PC-3 (cell line): ENCODE measurements around the gene KBTBD3. TPM values are rescaled to one million over a fixed set of nuclear protein-coding genes. Genes with fewer than 3 reads are reported as not detected.

Source experiments
- ATAC-seq: fragments of 200-7000 bp; cut with Tn5 transposase; 2 replicates; pipeline ENCODE4 v1.9.1; 2020; ENCODE audit warnings: mild to moderate bottlenecking, moderate library complexity
- BruUV-seq: library from RNA; stranded (reverse); fragments of 400-500 nt; replicated peaks from 2 replicates; lab custom pipeline; 2021; lab: Mats Ljungman, UMichigan
- CTCF ChIA-PET: fragments of 300-600 bp; sonication (Branson Sonifier 250); formaldehyde crosslinking; loops from one replicate; lab custom pipeline; 2022; ENCODE audit warnings: antibody characterized with exemption; lab: Charles Lee
- POLR2A ChIA-PET: fragments of 300-600 bp; sonication (Branson Sonifier 250); formaldehyde crosslinking; loops from one replicate; lab custom pipeline; 2022; ENCODE audit warnings: antibody characterized with exemption; ENCODE audit not compliant: unreplicated experiment; lab: Charles Lee
- DNase-seq: peaks from one replicate; pipeline ENCODE4 v3.0.0-alpha.2; 2015
- H2AFZ ChIP-seq: fragments of 300-600 bp; sonication (generic); 2 replicates; pipeline ENCODE4 v1.6.0; 2016; ENCODE audit warnings: antibody characterized with exemption, low read length
- H3F3A ChIP-seq: fragments of 300-600 bp; sonication (generic); one replicate; pipeline ENCODE4 v1.6.0; 2017; ENCODE audit warnings: antibody characterized with exemption, low read length, control low read depth, mild to moderate bottlenecking; ENCODE audit not compliant: unreplicated experiment
- H3K27ac ChIP-seq: fragments of 300-600 bp; sonication (generic); 2 replicates; pipeline ENCODE4 v1.5.1; 2016; ENCODE audit warnings: mild to moderate bottlenecking, low read length
- H3K27me3 ChIP-seq: fragments of 300-600 bp; sonication (generic); 2 replicates; pipeline ENCODE4 v1.6.1; 2016; ENCODE audit warnings: low read length, mixed read lengths
- H3K36me3 ChIP-seq: fragments of 300-600 bp; sonication (generic); 2 replicates; pipeline ENCODE4 v1.6.1; 2016; ENCODE audit warnings: low read depth, mixed run types, low read length, mixed read lengths
- H3K4me1 ChIP-seq: fragments of 300-600 bp; sonication (generic); 2 replicates; pipeline ENCODE4 v1.5.1; 2016; ENCODE audit warnings: low read length; ENCODE audit not compliant: insufficient read depth
- H3K4me2 ChIP-seq: fragments of 300-600 bp; sonication (generic); 2 replicates; pipeline ENCODE4 v1.6.0; 2016; ENCODE audit warnings: low read length
- H3K4me3 ChIP-seq: fragments of 300-600 bp; sonication (generic); 2 replicates; pipeline ENCODE4 v1.5.1; 2016; ENCODE audit warnings: mild to moderate bottlenecking, low read length, mixed read lengths
- H3K79me2 ChIP-seq: fragments of 300-600 bp; sonication (generic); 2 replicates; pipeline ENCODE4 v1.6.1; 2017; ENCODE audit warnings: low read length, mixed read lengths
- H3K9ac ChIP-seq: fragments of 300-600 bp; sonication (generic); 2 replicates; pipeline ENCODE4 v1.6.0; 2016; ENCODE audit warnings: mild to moderate bottlenecking, low read length
- H3K9me2 ChIP-seq: fragments of 300-600 bp; sonication (generic); replicated peaks from 2 replicates; pipeline ENCODE4 v1.6.1; 2016; ENCODE audit warnings: mixed run types, low read length, mixed read lengths
- H3K9me3 ChIP-seq: fragments of 300-600 bp; sonication (generic); 2 replicates; pipeline ENCODE4 v1.6.1; 2016; ENCODE audit warnings: low read length, mixed read lengths
- H4K20me1 ChIP-seq: fragments of 300-600 bp; sonication (generic); 2 replicates; pipeline ENCODE4 v1.6.1; 2016; ENCODE audit warnings: low read length, mixed read lengths
- CTCF ChIP-seq: fragments of 300-600 bp; sonication (generic); conservative IDR thresholded peaks from 2 replicates; pipeline ENCODE4 v1.5.1; 2017; ENCODE audit warnings: antibody characterized with exemption, low read depth, mild to moderate bottlenecking, low read length
- EZH2 ChIP-seq: fragments of 300-600 bp; sonication (generic); IDR thresholded peaks from one replicate; pipeline ENCODE4 v1.6.1; 2017; ENCODE audit warnings: antibody characterized with exemption, mild to moderate bottlenecking, low read length; ENCODE audit not compliant: unreplicated experiment
- EZH2phosphoT487 ChIP-seq: fragments of 300-600 bp; sonication (generic); IDR thresholded peaks from 2 replicates; pipeline ENCODE4 v1.6.1; 2018; ENCODE audit warnings: mild to moderate bottlenecking, antibody characterized with exemption, low read length, borderline replicate concordance
- intact Hi-C: fragments of 100-400 bp; cut with micrococcal nuclease; formaldehyde crosslinking; loops from 2 replicates; pipeline ENCODE4 v1.9.0; 2023
- total RNA-seq: library from RNA; depleted of rRNA; stranded (reverse); fragments of >200 nt; gene quantifications from 2 replicates; pipeline ENCODE4 v1.2.3, GENCODE V29; 2014

Gene KBTBD3
- total RNA-seq, 1 experiment from 2014 or later, result 2.0 TPM

GRCh38 chr11:106032861-106033260 is 44.3 kb downstream of the KBTBD3 start:
- intact Hi-C loops, result no loop called here
- no TSS peak for BruUV-seq
- TF ChIP-seq EZH2phosphoT487 (no peak), CTCF (no peak), EZH2 (no peak)
- no peaks in the 10 kb centered on the region for H3K27me3 ChIP-seq
- no peak overlapping the region for H3K4me2 ChIP-seq
- POLR2A ChIA-PET, result no interaction called here
- H4K20me1 ChIP-seq, result no peaks in the 10 kb centered on the region
- no peaks in the 10 kb centered on the region for H3K79me2 ChIP-seq
- H3K9me2 ChIP-seq, result no peaks in the 10 kb centered on the region
- no peak overlapping the region for H3K4me3 ChIP-seq
- no peak overlapping the region for H3K9ac ChIP-seq
- no peak for DNase-seq
- H3K36me3 ChIP-seq, result no peaks in the 10 kb centered on the region
- H3K4me1 ChIP-seq, result peaks cover 16% of the 10 kb centered on the region
- no peaks in the 10 kb centered on the region for H3K9me3 ChIP-seq
- ATAC-seq, result no peak
- no peak overlapping the region for H2AFZ ChIP-seq
- CTCF ChIA-PET, result no interaction called here
- no peaks in the 10 kb centered on the region for H3F3A ChIP-seq
- H3K27ac ChIP-seq, result no peak overlapping the region

GRCh38 chr11:106031936-106032335 is 45.2 kb downstream of the KBTBD3 start:
- no peaks in the 10 kb centered on the region for H3K9me2 ChIP-seq
- ATAC-seq, result no peak
- peaks cover 16% of the 10 kb centered on the region for H3K4me1 ChIP-seq
- POLR2A ChIA-PET, result no interaction called here
- CTCF ChIA-PET, result no interaction called here
- H3K27ac ChIP-seq, result peak overlapping the region; percentile 10; the same call in 1 of the 2 replicates
- H3K9ac ChIP-seq, result no peak overlapping the region
- no peaks in the 10 kb centered on the region for H3K27me3 ChIP-seq
- BruUV-seq, result no TSS peak
- DNase-seq, result no peak
- H3K79me2 ChIP-seq, result no peaks in the 10 kb centered on the region
- no peaks in the 10 kb centered on the region for H3F3A ChIP-seq
- H2AFZ ChIP-seq, result no peak overlapping the region
- intact Hi-C loops, result no loop called here
- H3K9me3 ChIP-seq, result no peaks in the 10 kb centered on the region
- TF ChIP-seq EZH2 (no peak), CTCF (no peak), EZH2phosphoT487 (no peak)
- no peaks in the 10 kb centered on the region for H3K36me3 ChIP-seq
- H4K20me1 ChIP-seq, result no peaks in the 10 kb centered on the region
- peak overlapping the region; percentile 28 for H3K4me2 ChIP-seq
- H3K4me3 ChIP-seq, result no peak overlapping the region

DNA sequence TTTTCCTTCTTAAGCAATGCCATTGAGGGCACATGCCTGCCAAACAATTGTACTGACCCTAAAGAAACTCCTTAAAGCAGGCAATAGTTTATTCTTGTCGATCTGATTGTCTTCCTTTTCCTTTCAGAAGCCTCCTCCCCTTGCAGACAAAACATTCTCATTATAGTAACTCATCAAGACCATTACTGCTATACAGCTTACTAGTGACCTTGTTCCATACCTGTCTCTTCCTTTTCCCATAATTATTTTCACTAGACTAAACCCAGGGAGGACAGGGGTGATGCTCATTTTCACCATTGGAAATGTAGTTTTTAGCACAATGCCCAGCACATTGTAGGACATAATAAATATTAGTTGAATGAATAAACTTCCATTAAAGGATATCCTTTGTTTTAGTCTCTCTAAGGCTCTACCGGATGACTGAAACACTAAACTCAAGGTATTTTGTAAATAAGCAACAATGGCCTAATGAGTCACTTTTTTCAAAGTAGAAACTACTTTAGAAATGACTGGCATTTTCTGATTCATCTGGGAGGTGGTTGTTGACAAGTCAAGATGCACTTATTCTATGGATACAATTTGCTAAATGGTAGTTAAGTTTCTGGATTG is 45.8 kb downstream of the KBTBD3 start:
- BruUV-seq, result no TSS peak
- Histone ChIP-seq H3K4me1 (peaks cover 16% of the 10 kb centered on the region), H3K4me2 (peak overlapping the region; percentile 48), H4K20me1 (no peaks in the 10 kb centered on the region), H3K4me3 (no peak overlapping the region), H3F3A (no peaks in the 10 kb centered on the region), H3K79me2 (no peaks in the 10 kb centered on the region), H3K36me3 (no peaks in the 10 kb centered on the region), H3K9me3 (no peaks in the 10 kb centered on the region), H3K9ac (no peak overlapping the region), H3K27ac (peak overlapping the region; percentile 44), H2AFZ (0 out of 2 replicates have a peak overlapping the region, but pooled peaks have one; percentile 11), H3K9me2 (no peaks in the 10 kb centered on the region), H3K27me3 (no peaks in the 10 kb centered on the region)
- ATAC-seq (peak; percentile 93), DNase-seq (peak; percentile 85)
- TF ChIP-seq EZH2phosphoT487 (no peak), EZH2 (no peak), CTCF (no peak)
- intact Hi-C loops, result no loop called here
- CTCF ChIA-PET, result no interaction called here
- POLR2A ChIA-PET, result no interaction called here
